ENCODE results near the gene CDON. TPM values are rescaled to one million over a fixed set of nuclear protein-coding genes. Genes with fewer than 3 reads are reported as not detected.

Gene CDON
- total and polyA plus RNA-seq, 2 donors (not counting 3 experiments of a cell fraction or from before 2014, with no cell fraction given): 1.6 to 3.8 TPM

GRCh38 chr11:125974284-125974683 lies 88.4 kb downstream of the CDON start:
- Histone ChIP-seq H3K9me1 (replicated peaks; ENCODE audit: control insufficient read depth, extremely low read depth, insufficient read depth, low read length) (no peaks in the 10 kb centered on the region), H3K27me3 (ENCODE audit: control insufficient read depth in 2 of 2, insufficient read depth in 2 of 2, low read length in 2 of 2) (no peaks in the 10 kb centered on the region), H3K4me1 (ENCODE audit: control insufficient read depth, extremely low read depth, insufficient read depth, low read length) (no peaks in the 10 kb centered on the region), H3K27ac (ENCODE audit: insufficient read depth, low read depth, low read length) (no peak overlapping the region), H3K4me2 (ENCODE audit: insufficient read depth, low read length) (no peak overlapping the region), H3K9me3 (replicated peaks; ENCODE audit: control insufficient read depth, insufficient read depth, low read length) (no peaks in the 10 kb centered on the region), H4K20me1 (replicated peaks; ENCODE audit: control insufficient read depth, extremely low read depth, insufficient read depth, low read length) (no peaks in the 10 kb centered on the region), H3K4me3 (replicated peaks in 1 of 3; ENCODE audit: insufficient read depth in 1 of 3, low read depth in 1 of 3, low read length in 3 of 3) (no peak overlapping the region), H3K79me2 (ENCODE audit: control insufficient read depth, insufficient read depth, low read length) (no peaks in the 10 kb centered on the region), H2AFZ (ENCODE audit: low read depth, low read length) (no peak overlapping the region), H3K9ac (replicated peaks; ENCODE audit: extremely low read depth, insufficient read depth, low read length) (no peak overlapping the region), H3K36me3 (ENCODE audit: control insufficient read depth in 2 of 2, extremely low read depth in 1 of 2, insufficient read depth in 2 of 2, low read length in 2 of 2) (no peaks in the 10 kb centered on the region)
- ChIA-PET CTCF (no interaction called here), POLR2A (no interaction called here)
- dilution Hi-C loops (cut with MboI; ENCODE audit: extremely low pct_ligation_motif_present, low sequenced_read_pairs) (no loop called here), intact Hi-C loops (cut with micrococcal nuclease) (no loop called here)
- DNase-seq (ENCODE audit: low read depth, low spot score) (no peak), FAIRE-seq (no peak)
- BruUV-seq (replicated peaks): no TSS peak
- TF ChIP-seq MYC (IDR thresholded peaks at IDR 0.05; ENCODE audit: low read depth, low read length) (no peak), CTCF (IDR thresholded peaks at IDR 0.05; ENCODE audit: extremely low read depth in 1 of 2, insufficient read depth in 1 of 2, low read depth in 1 of 2, low read length in 2 of 2) (no peak)

- dilution Hi-C loops (cut with MboI; ENCODE audit: extremely low pct_ligation_motif_present, low sequenced_read_pairs) (no loop called here), intact Hi-C loops (cut with micrococcal nuclease) (no loop called here)
- Histone ChIP-seq H3K27ac (ENCODE audit: insufficient read depth, low read depth, low read length) (no peak overlapping the region), H3K36me3 (ENCODE audit: control insufficient read depth in 2 of 2, extremely low read depth in 1 of 2, insufficient read depth in 2 of 2, low read length in 2 of 2) (no peaks in the 10 kb centered on the region), H2AFZ (ENCODE audit: low read depth, low read length) (no peak overlapping the region), H3K9ac (replicated peaks; ENCODE audit: extremely low read depth, insufficient read depth, low read length) (no peak overlapping the region), H3K9me1 (replicated peaks; ENCODE audit: control insufficient read depth, extremely low read depth, insufficient read depth, low read length) (no peaks in the 10 kb centered on the region), H3K4me3 (replicated peaks in 1 of 3; ENCODE audit: insufficient read depth in 1 of 3, low read depth in 1 of 3, low read length in 3 of 3) (no peak overlapping the region), H3K79me2 (ENCODE audit: control insufficient read depth, insufficient read depth, low read length) (no peaks in the 10 kb centered on the region), H3K27me3 (ENCODE audit: control insufficient read depth in 2 of 2, insufficient read depth in 2 of 2, low read length in 2 of 2) (no peaks in the 10 kb centered on the region), H3K9me3 (replicated peaks; ENCODE audit: control insufficient read depth, insufficient read depth, low read length) (no peaks in the 10 kb centered on the region), H3K4me1 (ENCODE audit: control insufficient read depth, extremely low read depth, insufficient read depth, low read length) (no peaks in the 10 kb centered on the region), H4K20me1 (replicated peaks; ENCODE audit: control insufficient read depth, extremely low read depth, insufficient read depth, low read length) (no peaks in the 10 kb centered on the region), H3K4me2 (ENCODE audit: insufficient read depth, low read length) (no peak overlapping the region)
- TF ChIP-seq JUN (IDR thresholded peaks at IDR 0.05; ENCODE audit: borderline replicate concordance, insufficient read depth, insufficient read length, low read depth) (no peak), MYC (IDR thresholded peaks at IDR 0.05; ENCODE audit: low read depth, low read length) (no peak), POLR2A (IDR thresholded peaks at IDR 0.05; ENCODE audit: low read depth, low read length) (no peak), POLR2AphosphoS5 (IDR thresholded peaks at IDR 0.05; ENCODE audit: insufficient read depth, low read depth, low read length) (no peak), GATA2 (IDR thresholded peaks at IDR 0.05; ENCODE audit: insufficient read depth, insufficient read length, low read depth, low read length) (no peak), CTCF (IDR thresholded peaks at IDR 0.05; ENCODE audit: extremely low read depth in 1 of 2, insufficient read depth in 1 of 2, low read depth in 1 of 2, low read length in 2 of 2) (no peak), FOS (IDR thresholded peaks at IDR 0.05; ENCODE audit: borderline replicate concordance, insufficient read depth, low read length) (no peak), EZH2 (IDR thresholded peaks at IDR 0.05; ENCODE audit: borderline replicate concordance, low read depth, low read length, severe bottlenecking) (no peak), MAX (IDR thresholded peaks at IDR 0.05; ENCODE audit: insufficient read depth, insufficient read length) (no peak)
- DNase-seq (ENCODE audit: low read depth, low spot score) (no peak), FAIRE-seq (no peak)
- POLR2A ChIA-PET: no interaction called here
- CTCF ChIA-PET: no interaction called here
- no TSS peak for BruUV-seq (replicated peaks)
Observed at GRCh38 chr11:125971618-125972017, 91.0 kb downstream of the CDON start.
